ENCODE measurements around the gene PALLD. TPM values are rescaled to one million over a fixed set of nuclear protein-coding genes. Genes with fewer than 3 reads are reported as not detected.

The PALLD gene
- total RNA-seq, 1 experiment from 2014 or later = 166 TPM

DNA sequence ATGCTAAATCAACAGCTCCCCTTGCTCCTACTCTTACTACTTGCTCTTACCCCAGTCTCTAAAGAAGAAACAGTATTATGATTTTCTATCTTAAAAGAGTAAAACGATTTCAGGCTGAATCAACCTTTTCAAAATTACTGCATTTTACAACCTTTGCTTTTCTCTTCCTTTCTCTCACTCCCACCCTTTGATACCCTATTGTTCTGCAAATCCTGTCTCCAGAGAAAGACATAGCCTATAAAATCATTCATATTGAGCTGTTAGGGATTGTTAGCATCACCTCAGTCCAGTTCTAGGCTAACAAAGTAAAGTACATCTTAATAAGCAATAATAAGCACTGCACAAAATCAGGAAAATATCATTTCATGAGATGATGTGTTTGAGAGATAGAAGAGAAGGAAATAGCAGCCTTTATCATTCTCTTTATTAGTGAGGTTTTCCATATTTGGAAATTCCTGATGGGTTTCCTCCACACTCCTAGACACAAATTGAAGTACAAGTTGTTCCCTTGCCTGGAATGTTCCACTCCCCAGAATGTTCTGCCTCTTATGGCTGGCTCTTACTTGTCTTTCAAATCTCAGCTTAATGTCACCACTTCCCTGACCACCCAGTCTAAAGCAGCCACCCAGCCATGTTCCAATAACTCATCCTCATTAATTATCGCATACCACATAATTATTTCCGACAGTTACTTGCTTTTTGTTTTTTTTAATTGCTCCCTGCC is 219.7 kb downstream of the PALLD start (continued):
- TF ChIP-seq, protein P1, sequence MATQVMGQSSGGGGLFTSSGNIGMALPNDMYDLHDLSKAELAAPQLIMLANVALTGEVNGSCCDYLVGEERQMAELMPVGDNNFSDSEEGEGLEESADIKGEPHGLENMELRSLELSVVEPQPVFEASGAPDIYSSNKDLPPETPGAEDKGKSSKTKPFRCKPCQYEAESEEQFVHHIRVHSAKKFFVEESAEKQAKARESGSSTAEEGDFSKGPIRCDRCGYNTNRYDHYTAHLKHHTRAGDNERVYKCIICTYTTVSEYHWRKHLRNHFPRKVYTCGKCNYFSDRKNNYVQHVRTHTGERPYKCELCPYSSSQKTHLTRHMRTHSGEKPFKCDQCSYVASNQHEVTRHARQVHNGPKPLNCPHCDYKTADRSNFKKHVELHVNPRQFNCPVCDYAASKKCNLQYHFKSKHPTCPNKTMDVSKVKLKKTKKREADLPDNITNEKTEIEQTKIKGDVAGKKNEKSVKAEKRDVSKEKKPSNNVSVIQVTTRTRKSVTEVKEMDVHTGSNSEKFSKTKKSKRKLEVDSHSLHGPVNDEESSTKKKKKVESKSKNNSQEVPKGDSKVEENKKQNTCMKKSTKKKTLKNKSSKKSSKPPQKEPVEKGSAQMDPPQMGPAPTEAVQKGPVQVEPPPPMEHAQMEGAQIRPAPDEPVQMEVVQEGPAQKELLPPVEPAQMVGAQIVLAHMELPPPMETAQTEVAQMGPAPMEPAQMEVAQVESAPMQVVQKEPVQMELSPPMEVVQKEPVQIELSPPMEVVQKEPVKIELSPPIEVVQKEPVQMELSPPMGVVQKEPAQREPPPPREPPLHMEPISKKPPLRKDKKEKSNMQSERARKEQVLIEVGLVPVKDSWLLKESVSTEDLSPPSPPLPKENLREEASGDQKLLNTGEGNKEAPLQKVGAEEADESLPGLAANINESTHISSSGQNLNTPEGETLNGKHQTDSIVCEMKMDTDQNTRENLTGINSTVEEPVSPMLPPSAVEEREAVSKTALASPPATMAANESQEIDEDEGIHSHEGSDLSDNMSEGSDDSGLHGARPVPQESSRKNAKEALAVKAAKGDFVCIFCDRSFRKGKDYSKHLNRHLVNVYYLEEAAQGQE (IDR thresholded peaks at IDR 0.05; ENCODE audit: low read depth) = no peak

DNA sequence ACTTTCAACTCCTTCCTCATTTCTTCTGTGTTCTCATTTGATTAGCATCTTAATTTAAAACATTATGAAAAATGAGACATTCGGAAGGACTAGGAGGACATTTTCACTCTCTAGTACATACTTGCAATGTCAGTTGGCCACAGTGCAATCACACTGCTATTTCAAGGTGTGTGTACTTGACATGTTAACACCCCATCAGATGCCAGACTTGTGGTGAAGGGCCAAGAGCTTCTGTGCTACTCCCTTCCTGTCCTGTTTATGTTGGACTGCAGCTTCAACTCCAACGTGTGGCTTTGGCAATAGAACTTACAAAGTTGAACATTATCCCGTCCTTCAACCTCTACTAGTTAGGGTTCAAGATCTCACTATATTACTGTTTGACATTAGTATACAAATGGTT is 221.0 kb downstream of the PALLD start:
- H3K9me3 ChIP-seq (ENCODE audit: control insufficient read depth in 1 of 2, insufficient read depth in 1 of 2, low read depth in 1 of 2, low read length in 2 of 2) = no peaks in the 10 kb centered on the region
- ATAC-seq (no peak), DNase-seq (ENCODE audit: low read depth, low spot score) (no peak)
- H3K27ac ChIP-seq (ENCODE audit: low read depth, low read length) = no peak overlapping the region
- peaks cover 0 to 5% of the 10 kb centered on the region in 2 experiments; a peak in 1 of 4 replicates for H3K36me3 ChIP-seq (ENCODE audit: control insufficient read depth in 1 of 2, insufficient read depth in 2 of 2, low read length in 2 of 2)
- no peaks in the 10 kb centered on the region for H4K20me1 ChIP-seq (ENCODE audit: insufficient read depth)
- no peak overlapping the region for H3K9ac ChIP-seq (ENCODE audit: low read length)
- intact Hi-C loops (cut with micrococcal nuclease) = loop anchor here (10.0 kb wide), 1 partner anchor 767 kb away; no protein-coding TSS in a partner anchor
- no peaks in the 10 kb centered on the region for H3K79me2 ChIP-seq (ENCODE audit: insufficient read depth, low read length)
- ChIA-PET POLR2A (no interaction called here), RAD21 (ENCODE audit: low non-redundant PET in 1 of 2, low total read pairs in 2 of 2, uncharacterized antibody in 2 of 2, unreplicated experiment in 2 of 2) (no interaction called here), CTCF (no interaction called here)
- BruUV-seq (replicated peaks) = no TSS peak
- no peaks in the 10 kb centered on the region for H3K4me1 ChIP-seq (ENCODE audit: control insufficient read depth in 1 of 2, insufficient read depth in 2 of 2, low read length in 2 of 2)
- no peak overlapping the region for H3K4me3 ChIP-seq (replicated peaks in 1 of 2; ENCODE audit: low read depth in 1 of 2, low read length in 2 of 2)
- no peaks in the 10 kb centered on the region for H3K9me2 ChIP-seq (ENCODE audit: insufficient read depth)
- no peak overlapping the region for H3K4me2 ChIP-seq (ENCODE audit: low read length)
- H2AFZ ChIP-seq (ENCODE audit: low read depth, low read length, poor library complexity, severe bottlenecking) = no peak overlapping the region
- no peaks in the 10 kb centered on the region for H3K27me3 ChIP-seq (ENCODE audit: insufficient read depth, low read length)
- TF ChIP-seq EGR1 (IDR thresholded peaks at IDR 0.05; ENCODE audit: low read depth) = no peak
- TF ChIP-seq JUND (IDR thresholded peaks at IDR 0.05) = no peak
- no peak for TF ChIP-seq CBX3 (IDR thresholded peaks at IDR 0.05; ENCODE audit: low read depth)
- no peak for TF ChIP-seq ZNF274 (IDR thresholded peaks at IDR 0.05; ENCODE audit: low read depth, low read length)
- TF ChIP-seq, protein P2, sequence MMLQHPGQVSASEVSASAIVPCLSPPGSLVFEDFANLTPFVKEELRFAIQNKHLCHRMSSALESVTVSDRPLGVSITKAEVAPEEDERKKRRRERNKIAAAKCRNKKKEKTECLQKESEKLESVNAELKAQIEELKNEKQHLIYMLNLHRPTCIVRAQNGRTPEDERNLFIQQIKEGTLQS (IDR thresholded peaks at IDR 0.05) = no peak
- TF ChIP-seq SIN3A (IDR thresholded peaks at IDR 0.05; ENCODE audit: low read depth) = no peak
- TF ChIP-seq, protein P3, sequence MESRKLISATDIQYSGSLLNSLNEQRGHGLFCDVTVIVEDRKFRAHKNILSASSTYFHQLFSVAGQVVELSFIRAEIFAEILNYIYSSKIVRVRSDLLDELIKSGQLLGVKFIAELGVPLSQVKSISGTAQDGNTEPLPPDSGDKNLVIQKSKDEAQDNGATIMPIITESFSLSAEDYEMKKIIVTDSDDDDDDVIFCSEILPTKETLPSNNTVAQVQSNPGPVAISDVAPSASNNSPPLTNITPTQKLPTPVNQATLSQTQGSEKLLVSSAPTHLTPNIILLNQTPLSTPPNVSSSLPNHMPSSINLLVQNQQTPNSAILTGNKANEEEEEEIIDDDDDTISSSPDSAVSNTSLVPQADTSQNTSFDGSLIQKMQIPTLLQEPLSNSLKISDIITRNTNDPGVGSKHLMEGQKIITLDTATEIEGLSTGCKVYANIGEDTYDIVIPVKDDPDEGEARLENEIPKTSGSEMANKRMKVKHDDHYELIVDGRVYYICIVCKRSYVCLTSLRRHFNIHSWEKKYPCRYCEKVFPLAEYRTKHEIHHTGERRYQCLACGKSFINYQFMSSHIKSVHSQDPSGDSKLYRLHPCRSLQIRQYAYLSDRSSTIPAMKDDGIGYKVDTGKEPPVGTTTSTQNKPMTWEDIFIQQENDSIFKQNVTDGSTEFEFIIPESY (IDR thresholded peaks at IDR 0.05; ENCODE audit: extremely low read depth, insufficient replicate concordance, low read length) = no peak
- TF ChIP-seq, protein P1 (IDR thresholded peaks at IDR 0.05; ENCODE audit: low read depth) = no peak
- TF ChIP-seq ZFX (IDR thresholded peaks at IDR 0.05) = no peak
- TF ChIP-seq, protein P4, sequence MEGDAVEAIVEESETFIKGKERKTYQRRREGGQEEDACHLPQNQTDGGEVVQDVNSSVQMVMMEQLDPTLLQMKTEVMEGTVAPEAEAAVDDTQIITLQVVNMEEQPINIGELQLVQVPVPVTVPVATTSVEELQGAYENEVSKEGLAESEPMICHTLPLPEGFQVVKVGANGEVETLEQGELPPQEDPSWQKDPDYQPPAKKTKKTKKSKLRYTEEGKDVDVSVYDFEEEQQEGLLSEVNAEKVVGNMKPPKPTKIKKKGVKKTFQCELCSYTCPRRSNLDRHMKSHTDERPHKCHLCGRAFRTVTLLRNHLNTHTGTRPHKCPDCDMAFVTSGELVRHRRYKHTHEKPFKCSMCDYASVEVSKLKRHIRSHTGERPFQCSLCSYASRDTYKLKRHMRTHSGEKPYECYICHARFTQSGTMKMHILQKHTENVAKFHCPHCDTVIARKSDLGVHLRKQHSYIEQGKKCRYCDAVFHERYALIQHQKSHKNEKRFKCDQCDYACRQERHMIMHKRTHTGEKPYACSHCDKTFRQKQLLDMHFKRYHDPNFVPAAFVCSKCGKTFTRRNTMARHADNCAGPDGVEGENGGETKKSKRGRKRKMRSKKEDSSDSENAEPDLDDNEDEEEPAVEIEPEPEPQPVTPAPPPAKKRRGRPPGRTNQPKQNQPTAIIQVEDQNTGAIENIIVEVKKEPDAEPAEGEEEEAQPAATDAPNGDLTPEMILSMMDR (IDR thresholded peaks at IDR 0.05 in 2 of 3, conservative IDR thresholded peaks at IDR 0.05 in 1 of 3; ENCODE audit: borderline replicate concordance in 1 of 3, insufficient read depth in 1 of 3, low read depth in 2 of 3, low read length in 2 of 3) = no peak
- no peak for TF ChIP-seq POLR2AphosphoS5 (IDR thresholded peaks at IDR 0.05; ENCODE audit: low read depth, low read length)
- TF ChIP-seq ELF1 (IDR thresholded peaks at IDR 0.05; ENCODE audit: borderline replicate concordance, low read depth) = no peak
